ENCODE data around the gene MYO5A.
"Not testable (repeated sequence)": the region's sequence is repeated elsewhere in the genome, so short reads cannot be mapped to it uniquely, and the experiment has no call there.

The MYO5A gene

DNA sequence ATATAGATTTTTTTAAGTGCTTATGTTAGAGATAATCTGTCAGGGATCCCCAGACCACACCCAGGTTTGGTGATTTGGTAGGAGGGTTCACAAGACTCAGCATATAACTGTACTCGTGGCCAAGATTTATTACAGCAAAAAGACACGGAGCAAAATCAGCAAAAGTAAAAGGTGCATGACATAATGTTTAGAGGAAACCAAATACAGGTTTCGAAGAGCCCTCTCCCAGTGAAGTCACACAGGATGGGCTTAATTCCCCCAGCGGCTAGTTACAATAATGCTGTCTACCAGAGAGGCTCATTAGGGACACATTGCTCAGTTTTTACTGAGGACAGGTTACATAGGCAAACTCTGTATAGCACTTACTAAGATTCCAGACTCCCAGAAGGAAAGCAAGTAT, 36.5 kb downstream of the MYO5A start:
- TF ChIP-seq CTCF (IDR thresholded peaks at IDR 0.05; ENCODE audit: low read depth, low read length), result no peak
- DNase-seq (ENCODE audit: extremely low read depth, low read depth), result no peak

- no peak for TF ChIP-seq CTCF (IDR thresholded peaks at IDR 0.05; ENCODE audit: low read depth, low read length)
Observed at GRCh38 chr15:52491472-52491871, 37.2 kb downstream of the MYO5A start.

DNA sequence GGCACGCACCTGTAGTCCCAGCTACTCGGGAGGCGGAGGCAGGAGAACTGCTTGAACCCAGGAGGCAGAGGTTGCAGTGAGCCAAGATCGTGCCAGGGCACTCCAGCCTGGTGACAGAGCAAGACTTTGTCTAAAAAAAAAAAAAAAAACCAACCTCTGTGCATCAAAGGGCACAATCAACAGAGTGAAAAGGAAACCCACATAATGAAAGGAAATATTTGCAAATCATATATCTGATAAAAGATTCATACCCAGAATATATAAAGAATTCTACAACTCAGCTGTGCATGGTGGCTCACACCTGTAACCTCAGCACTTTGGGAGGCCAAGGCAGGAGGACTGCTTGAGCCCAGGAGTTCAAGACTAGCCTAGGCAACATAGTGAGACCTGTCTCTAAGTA, 39.2 kb downstream of the MYO5A start:
- DNase-seq (ENCODE audit: extremely low read depth, low read depth), result not testable (repeated sequence)

More at GRCh38 chr15:52491472-52491871, 37.2 kb downstream of the MYO5A start:
- DNase-seq (ENCODE audit: extremely low read depth, low read depth), result no peak

DNA sequence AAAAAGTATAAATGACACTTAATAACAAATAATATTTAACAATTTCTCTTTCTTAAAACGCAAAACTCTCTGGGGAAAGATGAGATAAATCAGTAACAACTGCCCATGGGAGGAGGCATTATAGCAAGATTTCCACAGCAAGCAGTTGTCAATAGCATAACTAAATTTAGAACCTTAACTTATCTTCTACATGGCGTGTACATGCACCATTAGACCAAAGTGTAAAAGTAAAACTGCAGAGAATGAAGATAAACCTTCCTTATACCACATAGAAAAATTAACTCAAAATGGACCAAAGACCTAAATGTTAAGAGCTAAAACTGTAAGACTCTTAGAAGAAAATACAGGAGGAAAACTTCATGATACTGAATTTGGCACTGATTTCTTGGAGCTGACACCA, 39.9 kb downstream of the MYO5A start:
- TF ChIP-seq CTCF (IDR thresholded peaks at IDR 0.05; ENCODE audit: low read depth, low read length), result no peak

DNA sequence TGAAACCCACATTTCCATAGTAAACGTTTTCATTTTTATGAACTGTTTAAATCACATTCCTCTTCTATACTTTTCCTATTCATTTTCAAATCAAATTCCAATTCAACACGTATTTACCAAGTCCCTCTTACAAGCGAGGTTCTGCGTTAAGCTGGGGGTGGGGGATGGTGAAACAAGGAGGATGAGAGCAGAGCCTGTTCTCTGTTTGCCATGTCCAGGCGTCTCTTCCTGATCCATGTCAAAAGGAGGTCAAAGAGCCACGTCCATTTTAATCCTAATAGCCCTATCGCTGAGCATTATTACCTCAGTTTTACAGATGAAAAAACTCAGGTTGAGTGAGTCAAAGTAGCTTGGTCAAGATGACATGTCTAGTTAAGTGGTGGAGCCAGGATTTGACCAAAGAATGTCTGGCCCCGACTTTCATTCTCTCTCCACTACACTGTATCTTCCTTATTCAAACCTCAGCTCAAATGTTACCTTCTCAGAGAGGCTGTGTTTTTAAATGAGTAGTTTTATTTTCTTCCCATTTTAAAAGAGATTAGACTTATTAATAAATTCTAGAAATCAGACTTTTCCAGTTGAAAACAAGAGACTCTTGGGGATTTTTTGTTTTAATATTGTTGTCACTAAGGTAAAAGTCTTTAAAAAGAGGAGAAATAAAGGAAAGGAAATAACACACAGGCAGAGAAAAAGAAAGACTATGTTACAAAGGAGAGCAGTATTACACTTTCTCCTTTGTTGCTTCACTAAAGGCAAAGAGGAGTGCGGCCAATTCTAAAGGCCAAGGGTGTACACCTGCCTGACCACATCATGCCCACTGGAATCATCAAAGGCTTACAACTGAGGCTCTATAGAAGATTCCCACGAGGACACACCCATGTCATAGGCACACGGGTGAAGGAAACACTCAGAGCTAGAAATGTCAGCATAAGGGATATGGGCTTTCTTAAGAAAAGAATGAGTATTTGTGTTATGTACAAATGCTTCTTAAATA, 42.4 kb downstream of the MYO5A start:
- no peak for DNase-seq (ENCODE audit: extremely low read depth, low read depth)
- no peak for TF ChIP-seq CTCF (IDR thresholded peaks at IDR 0.05; ENCODE audit: low read depth, low read length)

More for the DNA sequence above, 39.9 kb downstream of the MYO5A start:
- no peak for DNase-seq (ENCODE audit: extremely low read depth, low read depth)

- no peak for TF ChIP-seq CTCF (IDR thresholded peaks at IDR 0.05; ENCODE audit: low read depth, low read length)
- DNase-seq (ENCODE audit: extremely low read depth, low read depth), result no peak
Observed at GRCh38 chr15:52485290-52485689, 43.4 kb downstream of the MYO5A start.

GRCh38 chr15:52483707-52484106, 45.0 kb downstream of the MYO5A start:
- TF ChIP-seq CTCF (IDR thresholded peaks at IDR 0.05; ENCODE audit: low read depth, low read length), result no peak
- no peak for DNase-seq (ENCODE audit: extremely low read depth, low read depth)
